MG63 (cell line): ENCODE data around the gene OPN5. TPM values are rescaled to one million over a fixed set of nuclear protein-coding genes. Genes with fewer than 3 reads are reported as not detected.
"Not testable (repeated sequence)": the region's sequence is repeated elsewhere in the genome, so short reads cannot be mapped to it uniquely, and the experiment has no call there.

Experiments
- DNase-seq: peaks from one replicate; pipeline ENCODE4 v3.0.0-alpha.2; 2020
- H3K27me3 ChIP-seq: fragments of 250-450 bp; sonication (Bioruptor Pico); 2 replicates; pipeline ENCODE4 v1.5.1; 2020; ENCODE audit warnings: mild to moderate bottlenecking, moderate library complexity
- H3K36me3 ChIP-seq: fragments of 250-450 bp; sonication (Bioruptor Pico); 2 replicates; pipeline ENCODE4 v1.5.1; 2020; ENCODE audit warnings: mild to moderate bottlenecking, moderate library complexity
- H3K4me3 ChIP-seq: fragments of 250-450 bp; sonication (Bioruptor Pico); 2 replicates; pipeline ENCODE4 v1.5.1; 2020; ENCODE audit warnings: mild to moderate bottlenecking, moderate library complexity
- H3K9me3 ChIP-seq: fragments of 250-450 bp; sonication (Bioruptor Pico); 2 replicates; pipeline ENCODE4 v1.5.1; 2020; ENCODE audit warnings: mild to moderate bottlenecking, moderate library complexity
- total RNA-seq: library from RNA; depleted of rRNA; stranded (reverse); fragments of >200 nt; shearing (Covaris generic); gene quantifications from 2 replicates; pipeline ENCODE4 v1.2.3, GENCODE V29; 2014; ENCODE audit warnings: low replicate concordance; rRNA removed

Gene OPN5
- not detected in 2 replicates for total RNA-seq

DNA sequence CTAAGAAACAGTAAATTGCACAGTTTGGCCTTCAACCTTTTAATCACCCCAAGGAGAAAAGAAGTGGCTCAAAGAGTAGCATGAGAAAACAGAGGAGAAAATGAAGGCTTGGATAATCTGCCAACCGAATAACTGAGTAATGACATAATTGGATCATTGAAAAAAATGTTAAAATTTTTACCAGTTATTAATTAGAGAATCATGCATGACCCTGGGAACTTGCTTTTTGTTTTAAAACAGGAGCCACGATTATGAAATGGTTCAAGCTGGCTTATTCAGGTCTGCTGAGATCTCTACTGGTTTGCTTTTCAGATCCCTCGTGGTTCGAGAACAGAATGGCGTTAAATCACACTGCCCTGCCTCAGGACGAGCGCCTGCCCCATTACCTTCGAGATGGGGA is at the start of gene OPN5:
TSS of gene OPN5 (plus strand) at position 301 of the 400 bp plus-strand sequence. CDS start at position 336, 35 bp downstream.
- DNase-seq: no peak
- Histone ChIP-seq H3K27me3 (no peaks in the 10 kb centered on the region), H3K9me3 (no peaks in the 10 kb centered on the region), H3K36me3 (no peaks in the 10 kb centered on the region), H3K4me3 (no peak within 1 kb of the TSS)

DNA sequence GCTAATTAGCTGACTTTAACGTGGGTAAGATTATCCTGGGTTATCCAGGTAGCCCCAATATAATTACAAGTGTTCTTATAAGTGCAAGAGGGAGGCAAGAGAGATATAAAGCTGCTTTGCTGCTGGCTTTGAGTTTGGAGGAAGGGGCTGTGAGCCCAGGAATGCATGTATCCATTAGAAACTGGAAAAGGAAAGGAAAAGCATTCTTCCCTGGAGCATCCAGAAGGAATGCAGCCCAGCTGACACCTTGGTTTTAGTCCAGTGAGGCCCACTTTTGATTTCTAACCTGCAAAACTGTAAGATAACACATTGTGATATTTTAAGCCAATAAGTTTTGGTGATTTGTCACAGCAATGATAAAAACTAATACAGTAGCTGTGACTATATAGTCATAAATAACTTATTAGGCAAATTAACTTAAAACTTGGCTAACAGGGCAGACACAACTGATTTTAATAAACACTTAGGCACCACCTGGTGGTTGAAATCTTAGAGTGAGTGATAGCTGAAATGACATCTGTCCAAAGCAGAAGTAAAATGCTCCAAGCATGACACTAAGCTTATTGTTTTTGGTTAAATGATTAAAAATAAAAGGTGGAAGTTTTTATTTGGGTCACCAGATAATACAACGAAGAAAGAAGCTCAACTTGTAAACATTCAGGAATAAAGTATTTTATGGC is 47.8 kb upstream of the OPN5 start:
- H3K4me3 ChIP-seq: no peak overlapping the region
- H3K27me3 ChIP-seq: no peaks in the 10 kb centered on the region
- H3K9me3 ChIP-seq: peaks cover 3% of the 10 kb centered on the region; the same call in 1 of the 2 replicates
- DNase-seq: no peak
- H3K36me3 ChIP-seq: 0 out of 2 replicates have a peak, but pooled peaks cover 2% of the 10 kb centered on the region

DNA sequence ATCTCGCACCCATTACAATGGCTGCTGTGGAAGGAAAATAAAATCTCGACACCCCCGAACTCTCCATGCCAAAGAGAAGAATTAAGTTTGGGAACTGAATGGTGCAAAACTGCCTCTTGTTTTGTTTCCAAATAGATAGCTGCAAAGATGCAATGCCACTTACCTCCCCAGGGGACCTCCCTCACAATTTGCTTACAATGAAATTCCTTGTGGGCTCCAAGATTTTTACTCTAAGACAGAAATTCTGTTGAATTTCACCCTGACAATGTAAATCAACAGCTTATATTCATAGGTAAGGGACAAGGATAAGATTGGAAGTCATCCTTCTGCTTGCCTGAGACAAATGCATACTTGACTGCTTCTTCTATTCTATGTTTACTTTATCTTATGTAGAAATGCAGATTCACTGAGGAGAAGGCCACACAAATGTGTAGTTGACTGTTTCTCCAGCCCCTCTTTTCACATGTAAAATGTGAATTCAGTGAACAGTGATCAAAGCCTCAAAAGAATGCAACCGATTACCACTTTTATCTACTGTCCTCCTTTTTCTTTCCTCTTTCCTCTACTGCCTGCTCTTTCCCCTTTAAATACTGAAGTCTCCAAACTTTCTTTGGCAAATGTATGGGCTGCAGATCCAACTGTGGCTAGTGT is 46.9 kb upstream of the OPN5 start:
- DNase-seq: no peak
- Histone ChIP-seq H3K27me3 (no peaks in the 10 kb centered on the region), H3K4me3 (no peak overlapping the region), H3K9me3 (peaks cover 3% of the 10 kb centered on the region; the same call in 1 of the 2 replicates), H3K36me3 (0 out of 2 replicates have a peak, but pooled peaks cover 2% of the 10 kb centered on the region)

DNA sequence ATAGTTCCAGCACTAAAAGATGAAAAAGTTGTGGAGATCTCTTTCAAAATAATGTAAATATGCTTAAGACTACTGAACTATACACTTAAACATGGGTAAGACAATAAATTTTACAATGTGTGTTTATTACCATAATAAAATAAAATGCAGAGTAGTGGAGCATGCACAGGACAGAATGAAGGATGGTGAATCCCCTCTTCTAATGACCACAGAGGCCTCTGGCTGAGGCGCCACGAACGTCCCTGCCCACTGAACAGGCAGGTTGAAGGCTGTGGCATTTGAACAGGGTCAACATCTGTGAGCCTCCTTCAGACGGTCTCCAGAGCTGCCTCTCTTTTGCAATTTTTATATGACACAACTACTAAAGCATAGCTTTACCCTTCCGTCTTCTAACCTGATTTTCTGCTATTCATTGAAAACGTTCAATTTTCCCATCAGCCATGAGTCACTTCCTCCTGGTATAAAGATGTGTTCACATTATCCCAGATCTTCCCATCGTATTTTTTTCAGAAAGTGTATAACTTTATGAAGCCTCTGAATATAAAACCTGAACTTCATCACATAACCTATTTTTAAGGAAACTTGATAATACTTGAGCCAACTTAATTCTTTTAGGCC is 45.6 kb upstream of the OPN5 start:
- Histone ChIP-seq H3K36me3 (no peaks in the 10 kb centered on the region), H3K4me3 (no peak overlapping the region), H3K27me3 (no peaks in the 10 kb centered on the region), H3K9me3 (no peaks in the 10 kb centered on the region)
- no peak for DNase-seq

DNA sequence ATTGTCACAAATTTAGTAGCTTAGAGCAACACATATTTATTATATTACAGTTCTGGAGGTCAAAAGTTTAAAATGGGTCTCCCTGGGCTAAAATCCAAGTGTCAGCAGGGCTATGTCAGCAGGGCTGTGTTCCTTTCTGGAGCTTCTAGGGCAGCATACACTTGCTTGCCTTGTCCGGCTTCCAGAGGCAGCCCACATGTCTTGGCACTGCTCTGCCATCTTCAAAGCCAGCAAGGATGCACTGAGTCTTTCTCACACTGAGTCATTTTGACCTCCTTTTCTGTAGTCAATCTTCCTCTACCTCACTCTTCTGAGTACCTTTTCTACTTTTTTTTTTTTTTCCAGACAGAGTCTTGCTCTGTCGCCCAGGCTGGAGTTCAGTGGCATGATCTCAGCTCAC is 44.4 kb upstream of the OPN5 start:
- Histone ChIP-seq H3K36me3 (no peaks in the 10 kb centered on the region), H3K27me3 (no peaks in the 10 kb centered on the region), H3K9me3 (no peaks in the 10 kb centered on the region), H3K4me3 (no peak overlapping the region)
- peak; percentile 98 for DNase-seq

DNA sequence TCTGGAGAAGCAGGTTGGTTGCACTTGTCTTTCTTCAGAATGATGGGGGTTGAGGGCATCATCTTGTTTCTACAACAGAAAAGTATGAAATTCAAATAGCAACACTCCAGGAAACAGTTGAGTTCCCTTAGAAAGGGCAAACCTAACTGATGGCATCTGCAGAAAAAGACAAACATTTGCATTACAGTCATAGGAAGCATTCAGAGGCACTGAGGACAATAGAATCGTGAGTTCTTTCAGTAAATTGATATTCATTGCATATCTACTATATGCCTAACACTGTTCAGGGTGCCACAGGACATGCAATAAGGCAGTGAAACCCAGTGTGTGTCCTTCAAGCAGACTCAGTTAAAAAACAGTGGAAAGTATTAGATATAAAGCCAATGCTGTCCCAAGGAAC is 41.1 kb upstream of the OPN5 start:
- no peak overlapping the region for H3K4me3 ChIP-seq
- DNase-seq: no peak
- no peaks in the 10 kb centered on the region for H3K27me3 ChIP-seq
- no peaks in the 10 kb centered on the region for H3K36me3 ChIP-seq
- H3K9me3 ChIP-seq: peaks cover 3% of the 10 kb centered on the region; the same call in 1 of the 2 replicates

DNA sequence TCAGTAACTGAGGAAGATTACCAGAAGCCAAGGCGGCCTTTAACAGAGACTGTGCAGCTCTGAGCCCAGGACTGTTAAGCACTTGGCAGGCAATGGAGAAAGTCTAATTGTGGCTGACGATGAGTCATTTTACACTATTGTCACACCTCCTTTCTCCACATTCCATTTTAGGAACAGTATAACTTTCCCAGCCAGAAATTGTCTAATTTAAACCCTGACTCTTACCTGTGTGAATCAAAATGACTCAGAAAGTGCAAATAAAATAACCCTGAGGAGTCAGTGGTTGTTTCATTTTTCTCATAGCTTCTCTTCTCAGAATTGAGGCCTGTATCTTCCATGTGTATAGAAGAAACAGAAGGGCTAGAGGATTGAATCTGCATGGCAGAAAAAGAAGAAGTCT is 40.0 kb upstream of the OPN5 start:
- H3K27me3 ChIP-seq: no peaks in the 10 kb centered on the region
- no peak overlapping the region for H3K4me3 ChIP-seq
- H3K36me3 ChIP-seq: no peaks in the 10 kb centered on the region
- H3K9me3 ChIP-seq: peaks cover 3% of the 10 kb centered on the region; the same call in 1 of the 2 replicates
- peak; percentile 71 for DNase-seq

GRCh38 chr6:47743744-47744143 is 38.1 kb upstream of the OPN5 start:
- peak; percentile 45 for DNase-seq
- H3K4me3 ChIP-seq: no peak overlapping the region
- H3K36me3 ChIP-seq: no peaks in the 10 kb centered on the region
- H3K27me3 ChIP-seq: no peaks in the 10 kb centered on the region
- peaks cover 3% of the 10 kb centered on the region; the same call in 1 of the 2 replicates for H3K9me3 ChIP-seq

DNA sequence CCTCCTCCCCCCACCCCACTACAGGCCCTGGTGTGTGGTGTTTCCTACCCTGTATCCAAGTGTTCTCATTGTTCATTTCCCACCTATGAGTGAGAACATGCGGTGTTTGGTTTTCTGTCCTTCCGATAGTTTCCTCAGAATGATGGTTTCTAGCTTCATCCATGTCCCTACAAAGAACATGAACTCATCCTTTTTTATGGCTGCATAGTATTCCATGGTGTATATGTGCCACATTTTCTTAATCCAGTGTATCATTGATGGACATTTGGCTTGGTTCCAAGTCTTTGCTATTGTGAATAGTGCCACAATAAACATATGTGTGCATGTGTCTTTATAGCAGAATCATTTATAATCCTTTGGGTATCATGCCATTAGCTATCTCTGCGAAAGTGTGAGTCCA is 36.6 kb upstream of the OPN5 start:
- H3K27me3 ChIP-seq, H3K36me3 ChIP-seq, H3K4me3 ChIP-seq, H3K9me3 ChIP-seq, DNase-seq: not testable (repeated sequence)

DNA sequence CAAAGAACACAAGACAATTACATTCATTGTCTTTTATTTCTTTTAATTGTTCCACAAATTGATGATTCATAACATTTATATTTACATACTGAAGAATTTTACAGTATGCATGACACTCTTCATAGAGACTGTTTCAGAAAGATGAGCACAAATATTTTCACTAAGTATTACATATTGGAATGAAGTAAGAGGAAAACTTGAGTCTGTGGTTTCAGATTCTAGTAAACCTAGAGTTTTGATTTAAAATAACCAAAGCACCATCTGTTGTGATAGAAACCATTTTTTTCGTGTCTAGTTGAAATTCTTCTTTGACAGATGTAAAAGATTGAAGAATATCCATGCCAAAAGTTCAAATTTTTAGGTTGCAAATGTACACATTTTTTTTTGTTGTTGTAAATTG is 32.1 kb upstream of the OPN5 start:
- no peak overlapping the region for H3K4me3 ChIP-seq
- peaks cover 7% of the 10 kb centered on the region; the same call in 1 of the 2 replicates for H3K9me3 ChIP-seq
- no peak for DNase-seq
- H3K27me3 ChIP-seq: no peaks in the 10 kb centered on the region
- H3K36me3 ChIP-seq: no peaks in the 10 kb centered on the region

DNA sequence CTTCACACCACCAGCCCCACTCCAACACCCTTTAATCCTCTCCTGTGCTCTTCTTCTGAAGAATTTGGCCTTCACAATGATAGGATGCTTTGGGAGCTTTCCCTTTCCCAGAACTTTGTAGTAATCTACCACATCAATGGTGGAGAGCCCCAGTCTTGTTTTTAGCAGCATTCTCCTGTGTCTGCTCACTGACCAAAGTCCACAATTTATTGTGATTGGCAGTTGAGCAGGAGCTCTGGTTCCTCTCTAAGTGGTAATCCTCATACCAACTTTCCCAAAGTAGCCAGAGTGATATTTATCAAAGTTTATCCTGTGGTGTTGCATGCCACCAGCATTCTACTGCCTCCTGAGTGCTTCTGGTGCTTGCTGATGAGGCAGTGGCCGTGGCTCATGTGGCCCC is 29.0 kb upstream of the OPN5 start:
- Histone ChIP-seq H3K4me3 (no peak overlapping the region), H3K27me3 (no peaks in the 10 kb centered on the region), H3K36me3 (no peaks in the 10 kb centered on the region), H3K9me3 (peaks cover 10% of the 10 kb centered on the region; the same call in 1 of the 2 replicates)
- DNase-seq: no peak

DNA sequence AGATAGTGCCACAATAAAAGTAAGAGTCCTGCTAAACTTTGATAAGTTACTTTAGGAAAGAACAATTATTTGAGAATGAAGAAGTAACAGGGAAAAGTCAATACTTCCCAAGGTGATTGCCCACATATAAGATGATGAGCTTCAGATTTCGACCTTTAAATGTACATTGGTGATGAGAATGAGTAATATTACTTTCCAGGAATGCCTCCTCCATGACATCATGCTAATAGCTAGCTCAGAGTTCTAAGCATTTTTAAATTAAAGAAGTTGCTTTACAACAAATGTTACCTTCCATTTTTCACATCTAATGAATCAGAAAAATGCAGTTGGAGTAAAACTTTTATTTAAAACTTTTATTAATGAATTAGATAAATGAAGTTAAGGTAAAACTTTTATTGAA is 22.5 kb upstream of the OPN5 start:
- no peaks in the 10 kb centered on the region for H3K27me3 ChIP-seq
- no peak overlapping the region for H3K4me3 ChIP-seq
- DNase-seq: no peak
- H3K36me3 ChIP-seq: no peaks in the 10 kb centered on the region
- H3K9me3 ChIP-seq: 0 out of 2 replicates have a peak, but pooled peaks cover 3% of the 10 kb centered on the region

GRCh38 chr6:47762502-47762901 is 19.3 kb upstream of the OPN5 start:
- Histone ChIP-seq H3K27me3 (no peaks in the 10 kb centered on the region), H3K9me3 (peaks cover 7% of the 10 kb centered on the region), H3K36me3 (no peaks in the 10 kb centered on the region), H3K4me3 (no peak overlapping the region)
- no peak for DNase-seq

- H3K4me3 ChIP-seq: no peak overlapping the region
- peaks cover 7% of the 10 kb centered on the region for H3K9me3 ChIP-seq
- DNase-seq: no peak
- no peaks in the 10 kb centered on the region for H3K27me3 ChIP-seq
- H3K36me3 ChIP-seq: no peaks in the 10 kb centered on the region
These were observed 15.4 kb upstream of the OPN5 start for GRCh38 chr6:47766445-47766844.

DNA sequence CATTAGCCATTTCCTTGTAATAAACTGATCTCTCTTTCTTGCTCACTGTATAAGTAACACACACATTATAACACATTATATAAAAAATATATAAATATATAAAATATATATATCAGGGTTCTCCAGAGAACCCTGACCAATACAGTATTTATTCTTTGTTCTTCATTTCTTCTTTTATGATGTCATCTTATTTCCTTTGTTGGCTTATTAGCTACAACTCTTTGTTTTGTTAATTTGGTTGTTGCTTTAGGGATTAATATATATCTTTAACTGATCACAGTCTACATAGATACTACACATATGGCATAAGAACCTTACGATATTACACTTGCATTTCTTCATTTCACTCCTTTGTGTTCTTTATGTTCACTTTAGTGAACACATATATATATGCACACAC is 14.7 kb upstream of the OPN5 start:
- H3K27me3 ChIP-seq: no peaks in the 10 kb centered on the region
- DNase-seq: no peak
- H3K4me3 ChIP-seq: no peak overlapping the region
- H3K9me3 ChIP-seq: peaks cover 7% of the 10 kb centered on the region
- no peaks in the 10 kb centered on the region for H3K36me3 ChIP-seq

DNA sequence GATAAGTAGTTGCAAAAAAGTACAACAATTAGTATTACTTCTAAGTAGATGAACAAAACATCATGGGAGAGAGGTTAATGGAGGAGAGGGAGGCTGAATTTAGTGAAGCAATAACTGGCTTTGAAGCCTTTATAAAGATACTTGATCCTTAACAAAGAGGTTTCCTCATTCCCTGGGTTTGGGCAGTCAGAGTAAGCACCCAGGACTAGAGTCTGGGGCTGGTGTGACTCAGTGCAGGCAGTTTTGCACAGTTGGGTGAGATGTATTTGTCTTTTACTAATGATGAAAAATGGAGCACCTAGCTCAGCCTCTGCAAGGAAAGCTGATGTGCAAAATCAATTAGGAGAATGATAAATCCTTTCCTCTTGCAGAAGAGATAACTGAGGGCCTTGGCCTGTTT is 11.8 kb upstream of the OPN5 start:
- no peak overlapping the region for H3K4me3 ChIP-seq
- no peaks in the 10 kb centered on the region for H3K27me3 ChIP-seq
- H3K36me3 ChIP-seq: no peaks in the 10 kb centered on the region
- DNase-seq: no peak
- H3K9me3 ChIP-seq: peaks cover 7% of the 10 kb centered on the region

DNA sequence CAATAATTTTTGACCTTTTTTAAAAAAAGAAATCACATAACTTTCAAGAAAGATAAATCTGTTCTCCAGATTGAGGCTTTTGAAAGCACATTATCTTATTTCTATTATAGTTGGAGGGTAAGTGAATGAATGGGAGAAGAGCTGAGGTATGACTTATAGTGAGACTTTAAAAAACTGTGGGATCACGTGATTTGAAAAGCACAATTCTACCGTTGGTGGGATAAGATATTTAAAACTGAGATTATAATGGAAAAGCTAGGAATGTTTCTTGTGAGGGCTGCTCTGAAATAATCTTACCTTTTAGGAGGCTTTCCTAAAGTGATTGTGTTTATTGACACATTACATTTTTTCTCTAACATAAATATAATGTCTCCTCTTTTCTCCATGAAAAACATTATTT is 9.5 kb upstream of the OPN5 start:
- no peak overlapping the region for H3K4me3 ChIP-seq
- no peak for DNase-seq
- H3K9me3 ChIP-seq: no peaks in the 10 kb centered on the region
- no peaks in the 10 kb centered on the region for H3K27me3 ChIP-seq
- H3K36me3 ChIP-seq: no peaks in the 10 kb centered on the region
